ENCODE data around the gene LRRK1. TPM values are rescaled to one million over a fixed set of nuclear protein-coding genes. Genes with fewer than 3 reads are reported as not detected.
A peak's percentile ranks its signal among the peaks of the same experiment; 100 is the strongest.

The LRRK1 gene
- total RNA-seq, 1 donor from 2014 or later = 0.86 TPM

- Mint-ChIP-seq H3K9me3 (ENCODE audit: low read depth) (no peaks in the 10 kb centered on the region), H3K27me3 (peaks cover 66% of the 10 kb centered on the region), H3K4me1 (ENCODE audit: low read depth) (no peaks in the 10 kb centered on the region), H3K27ac (no peak overlapping the region), H3K36me3 (ENCODE audit: insufficient read depth) (no peaks in the 10 kb centered on the region), H3K4me3 (ENCODE audit: low read depth) (peak overlapping the region; percentile 48)
- no peak for DNase-seq (ENCODE audit: low spot score, unreplicated experiment)
- TF ChIP-seq CTCF (IDR thresholded peaks at IDR 0.05; ENCODE audit: unreplicated experiment) = no peak
Measured at GRCh38 chr15:100972975-100973350, 53.8 kb downstream of the LRRK1 start.

GRCh38 chr15:100973351-100974111, 54.4 kb downstream of the LRRK1 start:
- H3K27ac Mint-ChIP-seq = no peak overlapping the region
- H3K27me3 Mint-ChIP-seq = peaks cover 71% of the 10 kb centered on the region
- no peaks in the 10 kb centered on the region for H3K9me3 Mint-ChIP-seq (ENCODE audit: low read depth)
- peak overlapping the region; percentile 48 for H3K4me3 Mint-ChIP-seq (ENCODE audit: low read depth)
- H3K4me1 Mint-ChIP-seq (ENCODE audit: low read depth) = no peaks in the 10 kb centered on the region
- DNase-seq (ENCODE audit: low spot score, unreplicated experiment) = peak; percentile 25
- TF ChIP-seq CTCF (IDR thresholded peaks at IDR 0.05; ENCODE audit: unreplicated experiment) = peak; percentile 17
- no peaks in the 10 kb centered on the region for H3K36me3 Mint-ChIP-seq (ENCODE audit: insufficient read depth)

- DNase-seq (ENCODE audit: low spot score, unreplicated experiment) = no peak
- no peak for TF ChIP-seq CTCF (IDR thresholded peaks at IDR 0.05; ENCODE audit: unreplicated experiment)
- Mint-ChIP-seq H3K36me3 (ENCODE audit: insufficient read depth) (no peaks in the 10 kb centered on the region), H3K27me3 (peaks cover 68% of the 10 kb centered on the region), H3K9me3 (ENCODE audit: low read depth) (peaks cover under 1% of the 10 kb centered on the region), H3K27ac (no peak overlapping the region), H3K4me1 (ENCODE audit: low read depth) (no peaks in the 10 kb centered on the region), H3K4me3 (ENCODE audit: low read depth) (no peak overlapping the region)
Measured at GRCh38 chr15:100975043-100975442, 55.9 kb downstream of the LRRK1 start.

- Mint-ChIP-seq H3K9me3 (ENCODE audit: low read depth) (peaks cover 5% of the 10 kb centered on the region), H3K36me3 (ENCODE audit: insufficient read depth) (no peaks in the 10 kb centered on the region), H3K27me3 (peaks cover 30% of the 10 kb centered on the region), H3K4me1 (ENCODE audit: low read depth) (peaks cover 6% of the 10 kb centered on the region), H3K4me3 (ENCODE audit: low read depth) (no peak overlapping the region), H3K27ac (no peak overlapping the region)
- TF ChIP-seq CTCF (IDR thresholded peaks at IDR 0.05; ENCODE audit: unreplicated experiment) = no peak
- no peak for DNase-seq (ENCODE audit: low spot score, unreplicated experiment)
Measured at GRCh38 chr15:100980410-100981046, 61.4 kb downstream of the LRRK1 start.

- H3K4me3 Mint-ChIP-seq (ENCODE audit: low read depth) = no peak overlapping the region
- no peak for TF ChIP-seq CTCF (IDR thresholded peaks at IDR 0.05; ENCODE audit: unreplicated experiment)
- H3K4me1 Mint-ChIP-seq (ENCODE audit: low read depth) = peaks cover 10% of the 10 kb centered on the region
- H3K36me3 Mint-ChIP-seq (ENCODE audit: insufficient read depth) = no peaks in the 10 kb centered on the region
- H3K27me3 Mint-ChIP-seq = peaks cover 25% of the 10 kb centered on the region
- no peak overlapping the region for H3K27ac Mint-ChIP-seq
- DNase-seq (ENCODE audit: low spot score, unreplicated experiment) = no peak
- H3K9me3 Mint-ChIP-seq (ENCODE audit: low read depth) = peaks cover 5% of the 10 kb centered on the region
Measured at GRCh38 chr15:100981086-100981485, 61.9 kb downstream of the LRRK1 start.

Measured in progenitor cell of endocrine pancreas (in vitro differentiated cells).